K562 (cell line): ENCODE data around the gene PRKCQ. TPM values are rescaled to one million over a fixed set of nuclear protein-coding genes. Genes with fewer than 3 reads are reported as not detected.

Source experiments
- ARHGAP35 ChIP-seq: fragments of 450-650 bp; IDR thresholded peaks from 2 replicates; pipeline ENCODE4 v1.6.1; 2018; ENCODE audit not compliant: partially characterized antibody
- BCL6 ChIP-seq: fragments of 250-450 bp; sonication (Bioruptor Pico); IDR thresholded peaks from 2 replicates; pipeline ENCODE4 v1.4.0; 2020
- CXXC5 ChIP-seq: fragments of 250-450 bp; sonication (Bioruptor Pico); IDR thresholded peaks from 2 replicates; pipeline ENCODE4 v1.8.0; 2022; ENCODE audit warnings: inconsistent platforms, mild to moderate bottlenecking, moderate library complexity
- DNMT1 ChIP-seq: fragments of 450-650 bp; IDR thresholded peaks from 2 replicates; pipeline ENCODE4 v1.6.1; 2016; ENCODE audit warnings: antibody characterized with exemption, mild to moderate bottlenecking
- HBP1 ChIP-seq: fragments of 450-650 bp; formaldehyde crosslinking; IDR thresholded peaks from 2 replicates; pipeline ENCODE4 v1.4.0; 2022; ENCODE audit warnings: missing genetic modification characterization
- MLX ChIP-seq, 2 experiments: fragments of 450-650 bp in 1 of 2; sonication (generic) in 1 of 2; formaldehyde crosslinking; conservative IDR thresholded peaks; 2 replicates each; pipeline versions ENCODE4 v1.4.0 to v1.8.1; 2020 to 2022; ENCODE audit warnings: mild to moderate bottlenecking in 1 of 2, missing genetic modification reagents in 1 of 2
- NCOA4 ChIP-seq: fragments of 450-650 bp; IDR thresholded peaks from 2 replicates; pipeline ENCODE4 v1.6.1; 2018; ENCODE audit warnings: mild to moderate bottlenecking; ENCODE audit not compliant: partially characterized antibody
- NUFIP1 ChIP-seq: fragments of 450-650 bp; IDR thresholded peaks from 2 replicates; pipeline ENCODE4 v1.6.1; 2018; ENCODE audit not compliant: partially characterized antibody
- RBFOX2 ChIP-seq: fragments of 200-400 bp; formaldehyde crosslinking; IDR thresholded peaks from 2 replicates; pipeline ENCODE4 v1.6.1; 2017; ENCODE audit warnings: low read depth, mild to moderate bottlenecking, low read length, moderate library complexity
- SIX5 ChIP-seq, 2 experiments: IDR thresholded peaks; 2 replicates each; pipeline ENCODE4 v1.6.1; 2011; ENCODE audit warnings: low read length in 2 of 2, borderline replicate concordance in 1 of 2, low read depth in 1 of 2, mild to moderate bottlenecking in 1 of 2, moderate library complexity in 1 of 2; ENCODE audit not compliant: insufficient read depth in 1 of 2
- SOX6 ChIP-seq: fragments of 450-650 bp; IDR thresholded peaks from 2 replicates; pipeline ENCODE4 v1.6.1; 2014; ENCODE audit warnings: mild to moderate bottlenecking
- TEAD4 ChIP-seq, 2 experiments: sonication (generic) in 1 of 2; formaldehyde crosslinking in 1 of 2; IDR thresholded peaks; 2 replicates each; pipeline versions ENCODE4 v1.6.1 to v1.8.0; 2012 to 2022; ENCODE audit warnings: borderline replicate concordance in 1 of 2, inconsistent platforms in 1 of 2, low read length in 1 of 2, mild to moderate bottlenecking in 1 of 2, missing genetic modification reagents in 1 of 2
- ZNF444 ChIP-seq: fragments of 250-450 bp; sonication (Bioruptor Pico); IDR thresholded peaks from 2 replicates; pipeline ENCODE4 v1.4.0; 2020; ENCODE audit warnings: mild to moderate bottlenecking, moderate library complexity
- polyA plus RNA-seq, 8 experiments: library from polyadenylated mRNA; depleted of rRNA in 4 of 8; stranded (reverse) in 5 of 8; unstranded in 3 of 8; fragments of >200 nt; fragmentation: Nextera tagmentation in 2 of 8; fragmentation: Illumina TruSeq in 1 of 8; extraction: Ambion mirVana in 2 of 8; extraction: Trizol in 1 of 8; gene quantifications; 2 replicates each; pipeline versions ENCODE4 v1.2.1 to v1.2.3, GENCODE V29; 2011 to 2014; ENCODE audit warnings: inconsistent platforms in 1 of 8, missing spikeins in 1 of 8
- total RNA-seq, 7 experiments: library from RNA; depleted of rRNA in 6 of 7; stranded (reverse); fragments of >200 nt in 6 of 7; fragmentation: Illumina TruSeq in 2 of 7; extraction: Trizol in 2 of 7; gene quantifications; 2 replicates each; pipeline versions ENCODE4 v1.2.1 to v1.2.3, GENCODE V29; 2011 to 2021; ENCODE audit warnings: low replicate concordance in 1 of 7
- TF ChIP-seq, protein P1 (sequence below): fragments of 250-450 bp; sonication (Bioruptor Pico); IDR thresholded peaks from 2 replicates; pipeline ENCODE4 v1.9.0; 2021; ENCODE audit warnings: mild to moderate bottlenecking, inconsistent platforms
- TF ChIP-seq, protein P2 (sequence below): sonication (generic); formaldehyde crosslinking; IDR thresholded peaks from 2 replicates; pipeline ENCODE4 v1.8.0; 2022; ENCODE audit warnings: mild to moderate bottlenecking, missing genetic modification reagents

Gene PRKCQ
- total and polyA plus RNA-seq, 9 of the 15 experiments (the other 6 are each of a cell fraction or from before 2014, with no cell fraction given): 4.4 to 23.3 (median 14.6) TPM

DNA sequence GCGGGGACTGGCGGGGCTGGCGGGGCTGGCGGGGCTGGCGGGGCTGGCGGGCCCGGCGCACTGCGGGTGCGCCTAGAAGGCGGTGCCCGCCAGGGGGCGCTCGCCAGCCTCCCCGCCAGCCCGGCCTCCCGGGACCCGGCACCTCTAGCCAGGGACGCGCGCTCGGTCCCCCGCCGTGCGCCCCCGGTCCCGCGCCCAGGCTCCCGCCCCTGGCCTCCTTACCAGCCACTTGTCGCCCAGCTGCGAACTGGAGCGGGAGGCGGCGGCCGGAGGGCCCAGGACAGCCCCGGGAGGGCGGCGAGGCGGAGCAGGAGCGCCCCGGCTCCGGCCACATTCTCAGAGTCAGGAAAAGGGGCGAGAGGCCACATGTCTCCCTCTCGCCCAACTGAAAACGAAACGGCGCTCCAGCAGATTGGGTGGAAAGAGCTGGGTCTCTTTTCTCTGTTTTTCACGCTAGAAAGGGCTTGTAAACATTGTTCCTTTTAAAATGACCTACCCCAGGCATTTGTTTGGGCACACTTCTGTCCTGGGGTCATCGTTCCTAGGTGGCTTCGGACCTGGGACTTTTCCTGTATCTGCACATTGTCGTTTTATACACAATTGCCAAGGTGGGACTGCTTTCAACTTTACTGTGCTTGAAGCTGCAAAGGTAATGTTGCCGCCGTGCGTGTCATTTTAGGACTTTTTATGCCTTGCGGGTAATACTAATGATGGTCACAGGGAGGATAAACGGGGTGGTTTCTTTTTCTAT lies 378 bp upstream of the PRKCQ start (continued):
- no peak for TF ChIP-seq MLX (CRISPR knock-in tag; conservative IDR thresholded peaks at IDR 0.05)
- TF ChIP-seq NCOA4: no peak
- peak; percentile 76 for TF ChIP-seq CXXC5 (CRISPR knock-in tag)
- TF ChIP-seq, protein P1, sequence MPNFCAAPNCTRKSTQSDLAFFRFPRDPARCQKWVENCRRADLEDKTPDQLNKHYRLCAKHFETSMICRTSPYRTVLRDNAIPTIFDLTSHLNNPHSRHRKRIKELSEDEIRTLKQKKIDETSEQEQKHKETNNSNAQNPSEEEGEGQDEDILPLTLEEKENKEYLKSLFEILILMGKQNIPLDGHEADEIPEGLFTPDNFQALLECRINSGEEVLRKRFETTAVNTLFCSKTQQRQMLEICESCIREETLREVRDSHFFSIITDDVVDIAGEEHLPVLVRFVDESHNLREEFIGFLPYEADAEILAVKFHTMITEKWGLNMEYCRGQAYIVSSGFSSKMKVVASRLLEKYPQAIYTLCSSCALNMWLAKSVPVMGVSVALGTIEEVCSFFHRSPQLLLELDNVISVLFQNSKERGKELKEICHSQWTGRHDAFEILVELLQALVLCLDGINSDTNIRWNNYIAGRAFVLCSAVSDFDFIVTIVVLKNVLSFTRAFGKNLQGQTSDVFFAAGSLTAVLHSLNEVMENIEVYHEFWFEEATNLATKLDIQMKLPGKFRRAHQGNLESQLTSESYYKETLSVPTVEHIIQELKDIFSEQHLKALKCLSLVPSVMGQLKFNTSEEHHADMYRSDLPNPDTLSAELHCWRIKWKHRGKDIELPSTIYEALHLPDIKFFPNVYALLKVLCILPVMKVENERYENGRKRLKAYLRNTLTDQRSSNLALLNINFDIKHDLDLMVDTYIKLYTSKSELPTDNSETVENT (CRISPR knock-in tag): peak; percentile 33; the same call in 1 of the 2 replicates
- TF ChIP-seq, protein P2, sequence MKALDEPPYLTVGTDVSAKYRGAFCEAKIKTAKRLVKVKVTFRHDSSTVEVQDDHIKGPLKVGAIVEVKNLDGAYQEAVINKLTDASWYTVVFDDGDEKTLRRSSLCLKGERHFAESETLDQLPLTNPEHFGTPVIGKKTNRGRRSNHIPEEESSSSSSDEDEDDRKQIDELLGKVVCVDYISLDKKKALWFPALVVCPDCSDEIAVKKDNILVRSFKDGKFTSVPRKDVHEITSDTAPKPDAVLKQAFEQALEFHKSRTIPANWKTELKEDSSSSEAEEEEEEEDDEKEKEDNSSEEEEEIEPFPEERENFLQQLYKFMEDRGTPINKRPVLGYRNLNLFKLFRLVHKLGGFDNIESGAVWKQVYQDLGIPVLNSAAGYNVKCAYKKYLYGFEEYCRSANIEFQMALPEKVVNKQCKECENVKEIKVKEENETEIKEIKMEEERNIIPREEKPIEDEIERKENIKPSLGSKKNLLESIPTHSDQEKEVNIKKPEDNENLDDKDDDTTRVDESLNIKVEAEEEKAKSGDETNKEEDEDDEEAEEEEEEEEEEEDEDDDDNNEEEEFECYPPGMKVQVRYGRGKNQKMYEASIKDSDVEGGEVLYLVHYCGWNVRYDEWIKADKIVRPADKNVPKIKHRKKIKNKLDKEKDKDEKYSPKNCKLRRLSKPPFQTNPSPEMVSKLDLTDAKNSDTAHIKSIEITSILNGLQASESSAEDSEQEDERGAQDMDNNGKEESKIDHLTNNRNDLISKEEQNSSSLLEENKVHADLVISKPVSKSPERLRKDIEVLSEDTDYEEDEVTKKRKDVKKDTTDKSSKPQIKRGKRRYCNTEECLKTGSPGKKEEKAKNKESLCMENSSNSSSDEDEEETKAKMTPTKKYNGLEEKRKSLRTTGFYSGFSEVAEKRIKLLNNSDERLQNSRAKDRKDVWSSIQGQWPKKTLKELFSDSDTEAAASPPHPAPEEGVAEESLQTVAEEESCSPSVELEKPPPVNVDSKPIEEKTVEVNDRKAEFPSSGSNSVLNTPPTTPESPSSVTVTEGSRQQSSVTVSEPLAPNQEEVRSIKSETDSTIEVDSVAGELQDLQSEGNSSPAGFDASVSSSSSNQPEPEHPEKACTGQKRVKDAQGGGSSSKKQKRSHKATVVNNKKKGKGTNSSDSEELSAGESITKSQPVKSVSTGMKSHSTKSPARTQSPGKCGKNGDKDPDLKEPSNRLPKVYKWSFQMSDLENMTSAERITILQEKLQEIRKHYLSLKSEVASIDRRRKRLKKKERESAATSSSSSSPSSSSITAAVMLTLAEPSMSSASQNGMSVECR (CRISPR knock-in tag): peak; percentile 82
- TF ChIP-seq SOX6: no peak; the same call in 1 of the 2 replicates
- TF ChIP-seq ZNF444: no peak
- TF ChIP-seq DNMT1: no peak
- no peak for TF ChIP-seq SIX5 (IDR thresholded peaks at IDR 0.05; ENCODE audit: borderline replicate concordance in 1 of 2, insufficient read depth in 1 of 2, low read depth in 1 of 2, low read length in 2 of 2)
- no peak for TF ChIP-seq BCL6
- TF ChIP-seq NUFIP1: no peak
- no peak for TF ChIP-seq HBP1 (CRISPR knock-in tag)
- TF ChIP-seq RBFOX2: peak; percentile 94
- TF ChIP-seq ARHGAP35: no peak
- 0 out of 2 replicates have a peak, but pooled peaks have one; percentile 9 for TF ChIP-seq TEAD4 (IDR thresholded peaks at IDR 0.05; ENCODE audit: low read length)
- no peak for TF ChIP-seq TEAD4 (CRISPR knock-in tag; IDR thresholded peaks at IDR 0.05; ENCODE audit: borderline replicate concordance)
